NCI-H748 (cell line): ENCODE data around the gene TMEM179B.
"Not testable (repeated sequence)": the region's sequence is repeated elsewhere in the genome, so short reads cannot be mapped to it uniquely, and the experiment has no call there.

Experiments
- DNase-seq: peaks from one replicate; lab custom pipeline; 2025; ENCODE audit not compliant: unreplicated experiment; lab: John Stamatoyannopoulos, UW

TMEM179B gene, protein sequence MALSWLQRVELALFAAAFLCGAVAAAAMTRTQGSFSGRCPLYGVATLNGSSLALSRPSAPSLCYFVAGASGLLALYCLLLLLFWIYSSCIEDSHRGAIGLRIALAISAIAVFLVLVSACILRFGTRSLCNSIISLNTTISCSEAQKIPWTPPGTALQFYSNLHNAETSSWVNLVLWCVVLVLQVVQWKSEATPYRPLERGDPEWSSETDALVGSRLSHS

DNA sequence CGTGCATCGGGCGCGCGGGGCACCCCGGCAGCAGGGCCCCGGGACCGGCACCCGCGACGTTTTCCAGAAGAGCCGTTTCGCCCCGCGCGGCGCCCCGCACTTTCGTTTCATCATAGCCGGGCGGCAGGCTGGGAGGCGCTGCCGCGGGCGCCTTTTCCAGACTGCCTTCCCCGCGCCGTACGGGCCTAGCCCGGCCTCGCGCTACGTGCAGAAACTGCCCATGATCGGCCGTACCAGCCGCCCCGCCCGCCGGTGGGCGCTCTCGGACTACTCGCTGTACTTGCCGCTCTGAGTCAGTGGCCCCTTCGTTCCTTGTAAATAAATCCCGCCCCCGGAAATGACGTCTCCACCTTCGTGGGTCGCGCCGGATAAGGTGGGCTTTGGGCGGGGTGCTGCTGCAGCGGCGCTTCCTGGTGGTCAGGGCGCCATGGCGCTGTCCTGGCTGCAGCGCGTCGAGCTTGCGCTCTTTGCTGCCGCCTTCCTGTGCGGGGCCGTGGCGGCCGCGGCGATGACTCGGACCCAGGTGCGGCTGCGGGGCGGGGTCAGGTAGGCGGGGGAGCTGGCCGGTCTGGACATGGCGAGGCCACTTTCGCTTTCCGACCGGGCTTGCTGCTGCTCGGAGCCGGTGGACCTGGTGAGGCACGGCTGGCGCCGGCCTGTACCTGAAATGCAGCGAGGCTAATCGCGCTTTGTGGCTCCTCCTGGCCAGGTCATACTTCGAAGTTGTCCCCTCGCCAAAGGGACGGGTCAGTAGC is at the start of gene TMEM179B:
Gene TMEM179B (plus strand): TSS at position 398 of the 755 bp plus-strand sequence. CDS start 30 bp downstream, at position 428.
- DNase-seq: peak; percentile 99

DNA sequence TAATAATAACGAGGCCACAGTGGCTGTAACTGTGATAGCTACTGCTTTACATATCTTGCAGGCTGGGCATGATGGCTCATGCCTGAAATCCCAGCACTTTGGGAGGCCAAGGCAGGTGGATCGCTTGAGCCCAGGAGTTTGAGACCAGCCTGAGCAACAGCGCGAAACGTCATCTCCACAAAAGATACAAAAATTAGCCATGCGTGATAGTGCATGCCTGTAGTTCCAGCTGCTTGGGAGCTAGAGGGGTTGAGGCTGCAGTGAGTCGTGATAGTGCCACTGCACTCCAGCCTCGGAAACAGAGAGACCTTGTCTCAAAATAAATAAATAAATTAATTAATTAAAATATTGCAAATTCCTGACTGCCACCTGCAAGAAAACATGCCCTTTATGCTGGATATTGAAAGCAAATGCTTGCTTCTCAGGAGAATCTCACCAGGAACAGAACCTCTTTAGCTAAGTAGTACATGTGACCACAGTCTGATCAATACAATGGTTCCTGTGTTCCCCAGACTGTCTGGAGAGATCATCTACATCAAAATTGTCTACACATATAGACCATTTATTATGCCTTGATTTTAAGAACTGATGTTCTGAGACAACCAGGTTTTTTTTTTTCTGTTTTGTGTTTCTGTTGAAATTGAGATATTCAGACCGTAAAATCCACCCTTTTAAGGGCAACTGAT is 39.6 kb upstream of the TMEM179B start:
- DNase-seq: no peak

DNA sequence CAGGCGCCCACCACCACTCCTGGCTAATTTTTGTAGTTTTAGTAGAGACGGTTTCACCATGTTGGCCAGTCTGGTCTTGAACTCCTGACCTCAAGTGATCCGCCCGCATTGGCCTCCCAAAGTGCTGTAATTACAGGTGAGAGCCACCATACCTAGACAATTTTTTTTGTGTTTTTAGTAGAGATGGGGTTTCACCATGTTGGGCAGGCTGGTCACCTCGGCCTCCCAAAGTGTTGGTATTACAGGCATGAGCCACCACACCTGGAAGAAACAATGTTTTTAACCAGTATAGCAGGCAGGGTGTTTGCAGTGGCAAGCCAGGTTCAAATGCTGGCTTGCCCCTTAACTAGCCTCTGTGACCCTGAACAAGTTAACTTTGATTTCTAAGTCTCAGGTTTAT is 37.3 kb upstream of the TMEM179B start:
- DNase-seq: not testable (repeated sequence)

DNA sequence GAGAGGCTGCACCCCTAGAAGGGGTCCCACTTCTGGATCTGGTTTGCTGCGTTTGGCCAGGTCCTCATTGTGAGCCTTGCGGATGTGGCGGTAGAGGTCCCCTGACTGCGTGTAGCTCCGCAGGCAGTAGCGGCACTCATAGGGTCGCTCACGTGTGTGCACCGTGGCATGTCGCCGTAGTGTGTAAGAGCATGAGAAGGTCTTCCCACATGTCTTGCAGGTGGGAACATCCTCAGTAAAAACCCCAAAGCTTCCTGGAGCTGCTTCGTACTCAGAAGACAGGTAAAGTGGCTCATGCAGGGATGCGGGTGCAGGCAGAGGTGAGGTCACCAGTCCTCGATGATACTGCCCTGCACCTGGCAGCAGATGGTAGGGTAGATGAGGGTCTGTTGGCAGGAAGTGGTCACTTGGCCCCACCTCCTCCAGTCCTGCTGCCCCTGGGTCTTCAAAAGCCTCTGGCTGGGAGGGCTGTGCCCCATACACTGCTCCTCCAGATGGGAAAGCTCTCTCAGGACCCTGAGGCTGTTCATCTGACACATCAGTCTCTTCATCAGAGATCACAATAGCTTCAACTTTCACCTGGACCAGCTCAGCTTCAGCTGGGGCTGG is 34.9 kb upstream of the TMEM179B start:
- DNase-seq: no peak

DNA sequence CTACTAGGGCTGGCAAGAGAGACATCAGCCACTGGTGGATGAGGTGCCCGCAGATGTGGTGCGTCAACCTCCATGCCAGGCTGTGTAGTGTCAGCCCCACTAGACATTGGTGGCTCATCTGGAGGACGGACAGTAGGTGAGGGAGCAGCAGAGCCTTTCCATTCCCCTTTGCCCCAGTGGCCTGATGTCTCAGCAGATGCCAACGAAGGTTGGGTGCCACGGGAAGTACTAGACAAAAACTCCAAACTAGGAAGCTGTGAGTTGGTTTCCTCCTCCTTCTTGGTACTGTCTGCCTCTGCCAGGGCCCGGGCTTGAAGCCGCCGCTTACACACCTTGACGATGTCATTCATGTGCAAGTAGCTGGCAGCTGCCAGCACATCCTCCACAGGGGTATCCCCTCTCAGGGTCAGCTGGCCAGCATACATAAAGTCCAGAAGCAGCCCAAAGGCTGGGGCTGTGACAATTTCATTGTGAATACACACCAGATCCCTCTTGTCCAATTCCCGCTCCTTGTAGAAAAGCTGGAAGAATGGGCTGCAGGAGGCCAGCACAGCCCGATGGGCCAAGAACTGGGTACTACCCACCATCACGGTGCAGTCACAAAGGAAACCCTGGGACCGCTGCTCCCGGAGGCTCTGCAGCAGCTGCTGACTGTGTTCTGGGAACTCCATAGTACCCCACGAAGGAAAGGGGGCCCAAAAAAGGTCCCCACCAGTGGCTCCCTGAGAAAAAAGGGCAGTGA is 34.0 kb upstream of the TMEM179B start:
- DNase-seq: no peak

DNA sequence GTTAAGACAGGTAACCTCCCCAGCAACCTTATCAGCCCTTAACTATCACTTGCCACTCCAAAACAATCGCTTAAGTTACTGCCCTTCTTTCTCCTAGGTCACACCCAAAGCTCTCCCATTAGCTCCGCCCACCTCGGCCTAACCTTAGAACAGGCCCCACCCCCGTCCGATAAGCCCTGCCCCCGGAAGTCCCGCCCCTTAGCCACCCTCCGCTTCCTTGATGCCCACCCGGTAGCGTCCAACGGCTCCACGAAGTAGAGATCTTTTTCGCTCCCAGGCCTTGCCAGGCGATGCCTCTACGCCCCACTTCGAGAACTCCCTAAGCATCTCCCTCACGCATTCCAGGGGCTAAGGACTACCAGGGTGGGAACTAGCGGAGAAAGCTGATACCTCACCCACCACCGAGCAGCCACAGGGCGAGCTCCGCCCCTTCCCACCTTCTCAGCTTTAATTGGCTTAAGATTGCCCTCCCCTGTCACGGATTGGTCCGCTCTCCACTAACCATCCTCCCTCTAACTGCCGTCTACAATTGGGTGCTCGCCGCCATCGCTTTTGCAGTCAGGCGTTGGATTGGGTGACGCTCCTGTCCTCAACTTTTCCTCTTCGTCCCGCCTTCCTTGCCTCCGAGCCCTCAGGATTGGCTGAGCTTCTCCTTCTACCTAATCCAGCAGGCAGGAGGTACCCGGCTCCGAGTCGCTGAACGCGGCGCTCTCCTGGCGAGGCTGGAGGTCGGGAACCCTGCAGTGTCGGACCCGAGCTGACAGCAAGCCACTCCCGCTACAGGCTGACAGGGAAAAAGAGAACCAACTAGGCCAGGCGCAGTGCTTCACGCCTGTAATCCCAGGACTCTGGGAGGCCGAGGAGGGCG is 33.2 kb upstream of the TMEM179B start, which contains the start of gene ZBTB3:
Gene ZBTB3 (minus strand): TSS at position 425 of the 868 bp plus-strand sequence. CDS start 496 bp downstream, outside the sequence.
- peak; percentile 99 for DNase-seq

DNA sequence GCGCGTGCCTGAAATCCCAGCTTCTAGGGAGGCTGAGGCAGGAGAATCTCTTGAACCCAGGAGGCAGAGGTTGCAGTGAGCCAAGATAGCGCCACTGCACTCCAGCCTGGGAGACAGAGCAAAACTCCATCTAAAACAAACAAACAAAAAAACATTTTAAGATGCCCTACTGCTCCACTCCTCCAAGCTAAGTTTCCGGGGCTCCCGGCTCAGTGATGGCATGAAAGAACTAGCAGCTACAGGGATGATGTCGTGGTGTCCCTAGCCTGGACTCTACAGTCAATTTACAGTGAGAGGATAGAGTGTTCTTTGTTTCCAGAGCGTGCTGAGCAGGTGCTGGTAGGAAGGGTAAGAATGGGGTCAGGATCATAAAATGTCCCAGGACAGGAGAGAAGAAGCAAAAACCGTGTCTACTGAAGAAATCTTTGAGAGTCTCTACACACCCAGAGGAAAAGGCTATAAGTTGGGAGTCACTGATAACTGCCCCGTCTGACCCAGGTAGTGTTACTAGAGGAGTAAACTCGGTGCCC is 32.1 kb upstream of the TMEM179B start:
- DNase-seq: no peak

DNA sequence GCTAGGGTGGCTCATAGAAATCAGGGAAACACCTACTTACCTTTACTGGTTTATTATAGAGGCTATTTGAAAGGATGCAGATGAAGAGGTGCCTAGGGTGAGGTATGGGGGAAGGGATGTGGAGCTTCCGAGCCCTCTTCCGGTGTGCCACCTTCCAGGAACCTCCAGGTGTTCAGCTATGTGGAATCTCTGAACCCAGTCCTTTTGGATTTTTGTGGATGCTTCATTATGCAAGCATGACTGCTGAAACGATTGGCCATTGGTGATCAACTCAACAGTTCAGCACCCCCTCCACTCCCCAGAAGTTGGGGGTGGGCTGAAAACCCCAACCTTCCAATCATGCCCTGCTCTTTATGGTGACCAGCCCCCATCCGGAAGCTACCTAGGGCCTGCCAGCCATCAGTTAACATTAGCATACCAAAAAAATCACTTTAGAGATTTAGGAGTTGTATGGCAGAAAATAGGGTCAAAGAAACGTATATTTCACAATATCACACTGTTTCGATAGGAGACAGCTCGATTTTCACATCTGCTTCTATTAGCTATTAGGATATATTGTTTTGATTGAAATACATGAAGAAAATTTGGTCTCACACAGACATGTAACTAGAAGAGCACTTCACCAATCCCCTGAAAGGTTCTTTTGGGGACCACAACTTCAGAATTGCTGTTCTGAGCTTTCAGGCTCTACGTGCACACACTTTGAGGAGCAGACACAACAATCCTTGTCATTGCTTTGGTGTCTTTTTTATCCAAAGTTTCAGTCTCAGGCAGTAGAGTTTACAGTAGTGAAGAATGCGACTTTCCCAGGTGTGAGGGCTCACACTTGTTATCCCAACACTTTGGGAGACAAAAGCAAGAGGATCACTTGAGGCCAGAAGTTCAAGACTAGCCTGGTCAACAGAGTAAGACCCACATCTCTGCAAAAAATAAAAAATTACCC is 29.1 kb upstream of the TMEM179B start:
- DNase-seq: no peak

DNA sequence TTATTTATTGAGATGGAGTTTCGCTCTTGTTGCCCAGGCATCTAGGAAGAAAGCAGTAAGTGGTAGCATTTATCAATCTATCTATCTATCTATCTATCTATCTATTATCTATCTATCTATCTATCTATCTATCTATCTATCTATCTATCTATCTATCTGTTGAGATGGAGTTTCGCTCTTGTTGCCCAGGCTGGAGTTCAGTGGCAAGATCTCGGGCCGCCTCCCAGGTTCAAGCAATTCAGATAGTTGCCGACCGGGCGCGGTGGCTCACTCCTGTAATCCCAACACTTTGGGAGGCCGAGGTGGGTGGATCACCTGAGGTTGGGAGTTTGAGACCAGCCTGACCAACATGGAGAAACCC is 26.4 kb upstream of the TMEM179B start:
- DNase-seq: peak; percentile 24

DNA sequence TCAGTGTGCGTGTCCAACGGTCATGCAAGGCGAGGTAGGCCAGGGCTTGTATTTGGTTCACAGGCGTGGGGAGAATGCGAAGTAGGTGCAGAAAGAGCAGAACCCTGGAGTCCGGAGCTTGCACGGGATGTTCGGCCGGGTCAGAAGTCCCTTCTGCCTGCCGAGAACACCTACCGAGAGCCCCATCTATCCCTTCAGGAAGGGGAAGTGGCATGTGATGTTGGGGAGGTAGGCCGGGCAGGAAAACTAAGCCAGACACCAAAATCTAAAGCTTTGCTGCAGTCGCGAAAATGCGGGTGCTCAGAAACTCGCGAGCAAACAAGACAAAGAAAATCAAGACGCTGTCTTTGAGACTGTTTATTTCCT is 16.4 kb upstream of the TMEM179B start:
- peak; percentile 73 for DNase-seq

DNA sequence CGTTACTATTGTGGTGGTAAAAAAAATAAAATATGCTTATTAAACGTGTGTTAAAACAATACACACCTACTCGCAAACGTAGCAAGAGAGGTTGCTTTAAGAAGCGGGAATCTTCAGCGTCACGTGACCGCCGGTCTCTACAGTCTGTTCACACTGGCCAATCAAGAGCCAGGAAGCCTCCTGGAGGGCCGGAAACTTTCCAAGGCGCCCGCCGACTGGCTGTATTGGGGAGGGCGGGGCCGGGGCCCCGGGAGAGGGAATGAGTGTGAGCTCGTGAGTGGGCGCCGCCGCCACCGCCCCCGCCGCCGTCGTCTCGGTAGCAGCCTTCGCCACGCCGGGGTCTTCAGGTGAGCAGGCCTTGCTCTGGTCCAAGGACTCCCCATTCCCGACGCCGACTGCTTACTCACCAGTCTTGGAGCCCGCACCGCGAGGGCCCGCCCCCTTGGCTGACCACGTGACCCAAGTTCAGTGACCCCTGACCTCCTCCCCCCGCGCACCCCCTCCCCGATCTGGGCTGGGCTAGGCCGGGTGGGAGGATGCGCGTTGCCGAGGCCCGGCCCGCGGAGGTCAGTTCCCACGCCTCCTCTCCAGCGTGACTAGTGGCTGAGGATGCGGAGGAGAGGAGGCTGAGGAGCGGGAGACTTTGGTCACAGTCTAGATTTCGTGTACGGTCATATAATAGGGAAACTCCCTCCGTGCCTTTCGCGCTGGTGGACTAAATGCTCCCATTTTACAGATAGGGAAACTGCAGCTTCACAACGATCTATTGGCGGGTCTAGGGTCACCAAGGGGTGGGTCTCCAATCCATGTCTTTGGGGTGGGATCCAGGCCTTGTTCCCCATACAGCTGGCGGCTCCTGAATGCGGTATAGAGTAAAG is 15.8 kb upstream of the TMEM179B start, which contains the start of gene TAF6L:
Gene TAF6L (plus strand): TSS at position 253 of the 878 bp plus-strand sequence. CDS start 4,388 bp downstream, outside the sequence.
- DNase-seq: peak; percentile 98

DNA sequence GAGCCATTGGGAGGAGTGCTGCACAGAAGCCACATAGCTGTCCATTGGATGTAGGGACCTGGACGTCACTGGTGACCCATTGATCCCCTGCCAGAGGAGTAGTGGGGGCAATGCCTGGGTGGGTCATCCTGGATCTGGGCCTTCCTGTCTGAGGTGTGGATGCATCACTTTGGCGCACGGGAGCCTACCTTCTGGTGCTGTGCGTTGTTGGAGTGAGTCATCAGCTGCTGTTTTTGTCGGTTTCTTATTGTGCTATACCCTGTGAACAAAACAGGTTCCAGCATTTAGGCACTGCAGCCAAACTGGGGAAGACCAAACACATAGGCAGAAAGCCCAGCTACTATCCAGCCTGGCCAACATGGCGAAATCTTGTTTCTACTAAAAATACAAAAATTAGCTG is 12.8 kb upstream of the TMEM179B start:
- DNase-seq: no peak

DNA sequence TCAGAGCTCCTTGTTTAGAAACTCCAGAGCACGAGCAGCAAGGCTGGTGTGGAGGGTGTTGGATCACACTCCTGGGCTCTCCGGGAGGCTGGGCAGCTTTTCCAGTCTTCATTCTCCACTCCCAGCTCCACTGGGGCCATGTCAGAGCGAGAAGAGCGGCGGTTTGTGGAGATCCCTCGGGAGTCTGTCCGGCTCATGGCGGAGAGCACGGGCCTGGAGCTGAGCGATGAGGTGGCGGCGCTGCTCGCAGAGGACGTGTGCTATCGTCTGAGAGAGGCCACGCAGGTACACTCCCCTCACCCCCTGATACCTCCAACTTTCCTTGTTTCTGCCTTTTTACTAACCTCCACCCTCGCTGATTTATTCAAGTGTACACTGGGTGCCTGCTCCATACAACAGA is 11.6 kb upstream of the TMEM179B start:
- no peak for DNase-seq

DNA sequence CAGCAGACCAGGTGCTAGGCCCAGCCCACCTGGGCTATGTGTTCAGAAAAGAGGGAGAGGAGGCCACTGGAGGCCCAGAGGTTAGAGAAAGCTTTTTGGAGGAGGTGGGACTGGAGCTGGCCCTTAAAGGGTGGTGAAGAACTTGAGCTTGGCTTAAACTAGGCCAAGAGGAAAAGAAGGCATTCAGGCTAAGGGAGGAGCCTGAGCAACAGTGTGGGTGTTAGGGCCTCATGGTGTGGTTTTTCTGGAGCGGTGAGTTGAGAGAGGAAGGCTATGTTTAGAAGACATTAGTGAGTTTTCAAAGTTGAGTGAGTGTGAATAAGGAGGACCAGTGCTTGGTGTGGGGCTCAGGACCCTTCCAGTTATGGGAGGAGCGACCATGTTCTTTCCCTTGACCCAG is 9.8 kb upstream of the TMEM179B start:
- no peak for DNase-seq

DNA sequence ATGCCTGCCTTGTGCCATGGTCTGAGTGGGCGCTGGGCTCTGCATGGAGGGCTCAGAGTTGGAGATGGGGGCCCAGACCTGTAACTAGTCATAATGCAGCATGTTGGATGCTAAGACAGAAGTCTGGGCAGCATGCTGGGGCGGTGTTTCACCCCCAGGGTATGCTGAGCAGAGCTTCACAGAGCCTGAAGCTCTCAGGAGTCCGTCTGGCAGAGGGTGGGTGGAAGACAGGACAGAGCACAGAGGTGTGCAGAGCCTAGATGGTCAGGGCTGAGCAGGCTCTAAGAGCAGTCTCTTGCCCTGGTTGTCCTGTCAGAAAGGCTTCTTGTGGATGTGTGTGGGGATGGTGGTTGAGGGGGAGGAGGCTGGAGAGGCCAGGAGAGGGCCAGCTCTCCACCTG is 8.8 kb upstream of the TMEM179B start:
- no peak for DNase-seq

DNA sequence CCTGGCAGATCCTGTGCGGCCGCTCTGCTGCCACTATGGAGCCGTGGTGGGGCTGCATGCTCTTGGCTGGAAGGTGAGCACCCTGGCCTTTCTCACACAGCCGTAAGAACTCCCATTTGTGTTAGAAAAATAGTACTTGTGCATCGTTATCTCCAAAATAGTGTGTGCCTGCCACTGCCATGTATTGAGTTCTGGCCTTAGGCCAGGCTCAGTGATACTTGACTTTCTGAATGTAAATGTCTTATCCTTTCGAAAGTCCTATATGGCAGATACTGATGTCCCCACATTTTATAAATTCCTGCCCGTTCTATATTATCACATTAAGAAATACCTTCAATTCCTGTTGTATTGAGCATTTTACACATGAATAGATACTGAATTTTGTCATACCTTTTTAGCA is 4.4 kb upstream of the TMEM179B start:
- DNase-seq: no peak

DNA sequence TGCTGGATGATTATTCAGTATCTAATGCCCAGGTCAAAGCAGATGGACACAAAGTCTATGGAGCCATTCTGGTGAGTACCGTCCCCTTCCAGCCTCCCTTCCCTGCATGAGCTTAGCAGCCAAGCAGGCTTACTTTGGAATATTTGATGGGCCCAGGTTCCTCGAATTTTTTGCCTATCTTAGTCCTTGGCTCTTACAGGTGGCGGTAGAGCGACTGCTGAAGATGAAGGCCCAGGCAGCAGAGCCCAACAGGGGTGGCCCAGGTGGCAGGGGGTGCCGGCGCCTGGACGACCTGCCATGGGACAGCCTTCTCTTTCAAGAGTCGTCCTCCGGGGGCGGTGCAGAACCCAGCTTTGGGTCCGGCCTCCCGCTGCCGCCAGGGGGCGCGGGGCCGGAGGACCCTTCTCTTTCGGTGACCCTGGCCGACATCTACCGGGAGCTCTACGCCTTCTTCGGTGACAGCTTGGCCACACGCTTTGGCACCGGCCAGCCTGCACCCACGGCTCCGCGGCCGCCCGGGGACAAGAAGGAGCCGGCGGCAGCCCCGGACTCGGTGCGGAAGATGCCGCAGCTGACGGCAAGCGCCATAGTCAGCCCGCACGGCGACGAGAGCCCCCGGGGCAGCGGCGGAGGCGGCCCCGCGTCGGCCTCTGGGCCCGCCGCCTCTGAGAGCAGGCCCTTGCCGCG is 741 bp upstream of the TMEM179B start:
- DNase-seq: peak; percentile 87
